HG03378 (cell line): ENCODE data around the gene DNALI1.
"Not testable (repeated sequence)": the region's sequence is repeated elsewhere in the genome, so short reads cannot be mapped to it uniquely, and the experiment has no call there.

Source experiments
- ATAC-seq: cut with Tn5 transposase; IDR thresholded peaks from one replicate; pipeline ENCODE4 v1.9.1; 2021; ENCODE audit warnings: mild to moderate bottlenecking, moderate library complexity; ENCODE audit not compliant: unreplicated experiment

The DNALI1 gene

GRCh38 chr1:37553927-37554808 lies 2.6 kb upstream of the DNALI1 start, which contains the start of gene SNIP1:
SNIP1 (minus strand) TSS chr1:37554293; CDS start chr1:37554229, 64 bp downstream.
- peak; percentile 80 for ATAC-seq

GRCh38 chr1:37557402-37557801 lies 662 bp downstream of the DNALI1 start:
- ATAC-seq = no peak

GRCh38 chr1:37558411-37558810 lies 1.7 kb downstream of the DNALI1 start:
- ATAC-seq = no peak

- no peak for ATAC-seq
Observed at GRCh38 chr1:37559080-37559479, 2.3 kb downstream of the DNALI1 start.

- not testable (repeated sequence) for ATAC-seq
Observed at GRCh38 chr1:37559957-37560379, 3.2 kb downstream of the DNALI1 start.

- no peak for ATAC-seq
Observed at GRCh38 chr1:37560401-37561132, 3.8 kb downstream of the DNALI1 start.

GRCh38 chr1:37561133-37562132 lies 4.7 kb downstream of the DNALI1 start:
- ATAC-seq = no peak

- ATAC-seq = no peak
Observed at GRCh38 chr1:37562984-37563383, 6.2 kb downstream of the DNALI1 start.

- no peak for ATAC-seq
Observed at GRCh38 chr1:37564892-37565291, 8.2 kb downstream of the DNALI1 start.

- no peak for ATAC-seq
Observed at GRCh38 chr1:37567023-37567422, 10.3 kb downstream of the DNALI1 start.

- no peak for ATAC-seq
Observed at GRCh38 chr1:37570528-37571334, 14.0 kb downstream of the DNALI1 start.

- ATAC-seq = no peak
Observed at GRCh38 chr1:37574834-37575480, 18.2 kb downstream of the DNALI1 start.

GRCh38 chr1:37575692-37576091 lies 19.0 kb downstream of the DNALI1 start:
- ATAC-seq = no peak

GRCh38 chr1:37584544-37584943 lies 27.8 kb downstream of the DNALI1 start:
- ATAC-seq = not testable (repeated sequence)

GRCh38 chr1:37588939-37589338 lies 32.2 kb downstream of the DNALI1 start:
- ATAC-seq = no peak

- ATAC-seq = no peak
Observed at GRCh38 chr1:37593726-37594125, 37.0 kb downstream of the DNALI1 start.

GRCh38 chr1:37595440-37596181 lies 38.9 kb downstream of the DNALI1 start, which contains the start of gene GNL2:
GNL2 (minus strand) TSS chr1:37595937; CDS start chr1:37595822, 115 bp downstream.
- ATAC-seq = peak; percentile 88

GRCh38 chr1:37596182-37596667 lies 39.5 kb downstream of the DNALI1 start:
- peak; percentile 14 for ATAC-seq
